HepG2 (cell line): ENCODE data around the gene SLC16A4. TPM values are rescaled to one million over a fixed set of nuclear protein-coding genes. Genes with fewer than 3 reads are reported as not detected.

Experiments
- FOXP1 ChIP-seq, 2 experiments: fragments of 450-650 bp in 1 of 2; IDR thresholded peaks; 2 replicates each; pipeline ENCODE4 v1.6.1; 2017 to 2018; ENCODE audit warnings: antibody characterized with exemption in 1 of 2
- NRL ChIP-seq: sonication (generic); formaldehyde crosslinking; IDR thresholded peaks from 2 replicates; pipeline ENCODE4 v1.5.0; 2020; ENCODE audit warnings: missing genetic modification reagents, mild to moderate bottlenecking, moderate library complexity, borderline replicate concordance
- RNF219 ChIP-seq: sonication (generic); formaldehyde crosslinking; IDR thresholded peaks from 2 replicates; pipeline ENCODE4 v1.5.0; 2020; ENCODE audit warnings: mild to moderate bottlenecking, missing genetic modification reagents
- ZNF329 ChIP-seq: sonication (generic); formaldehyde crosslinking; IDR thresholded peaks from 2 replicates; pipeline ENCODE4 v1.9.0; 2021; ENCODE audit warnings: low read depth, mild to moderate bottlenecking, missing genetic modification reagents
- ZNF331 ChIP-seq: sonication (generic); formaldehyde crosslinking; IDR thresholded peaks from 2 replicates; pipeline ENCODE4 v1.4.0; 2020; ENCODE audit warnings: missing genetic modification reagents
- ZNF513 ChIP-seq: sonication (generic); formaldehyde crosslinking; conservative IDR thresholded peaks from 2 replicates; pipeline ENCODE4 v1.5.0; 2020; ENCODE audit warnings: missing genetic modification reagents
- ZNF589 ChIP-seq: sonication (generic); formaldehyde crosslinking; conservative IDR thresholded peaks from 2 replicates; pipeline ENCODE4 v1.8.0; 2022; ENCODE audit warnings: mild to moderate bottlenecking, moderate library complexity, missing genetic modification reagents
- ZNF703 ChIP-seq: sonication (generic); formaldehyde crosslinking; IDR thresholded peaks from 2 replicates; pipeline ENCODE4 v1.5.1; 2020; ENCODE audit warnings: missing genetic modification reagents, mild to moderate bottlenecking, moderate library complexity, borderline replicate concordance
- ZNF768 ChIP-seq: sonication (generic); formaldehyde crosslinking; IDR thresholded peaks from 2 replicates; pipeline ENCODE4 v1.4.0; 2020; ENCODE audit warnings: missing genetic modification reagents
- ZNF83 ChIP-seq: sonication (generic); formaldehyde crosslinking; IDR thresholded peaks from 2 replicates; pipeline ENCODE4 v1.4.0; 2020; ENCODE audit warnings: missing genetic modification reagents, mild to moderate bottlenecking, borderline replicate concordance
- polyA plus RNA-seq, 8 experiments: library from polyadenylated mRNA; depleted of rRNA in 3 of 8; stranded (reverse) in 7 of 8; unstranded in 1 of 8; fragments of >200 nt; fragmentation: Illumina TruSeq in 4 of 8; extraction: Trizol in 4 of 8; gene quantifications; 2 replicates each; pipeline versions ENCODE4 v1.2.1 to v1.2.3, GENCODE V29; 2011 to 2016; ENCODE audit warnings: low read depth in 4 of 8, missing spikeins in 1 of 8, mixed read lengths in 1 of 8; ENCODE audit not compliant: insufficient read depth in 1 of 8
- total RNA-seq, 5 experiments: library from RNA; depleted of rRNA; stranded (reverse); fragments of >200 nt; fragmentation: Illumina TruSeq; extraction: Trizol; gene quantifications; 2 replicates each; pipeline ENCODE4 v1.2.3, GENCODE V29; 2016; ENCODE audit warnings: low read depth in 1 of 5
- TF ChIP-seq, protein P1 (sequence below): sonication (generic); formaldehyde crosslinking; IDR thresholded peaks from 2 replicates; pipeline ENCODE4 v1.4.0; 2020; ENCODE audit warnings: mild to moderate bottlenecking, missing genetic modification reagents
- TF ChIP-seq, protein P2 (sequence below): sonication (generic); formaldehyde crosslinking; IDR thresholded peaks from 2 replicates; pipeline ENCODE4 v1.5.1; 2020; ENCODE audit warnings: mild to moderate bottlenecking, missing genetic modification reagents

Gene SLC16A4
- total and polyA plus RNA-seq, 2 of the 13 experiments (the other 11 are each of a cell fraction or from before 2014, with no cell fraction given), result 1.1 to 1.5 TPM

GRCh38 chr1:110339407-110340206 is 51.2 kb downstream of the SLC16A4 start (continued):
- TF ChIP-seq NRL (peak; percentile 32; the same call in 1 of the 2 replicates), ZNF703 (CRISPR knock-in tag) (peak; percentile 51; the same call in 1 of the 2 replicates), ZNF329 (CRISPR knock-in tag) (no peak), ZNF768 (CRISPR knock-in tag) (peak; percentile 65; the same call in 1 of the 2 replicates), ZNF589 (CRISPR knock-in tag) (peak; percentile 56; the same call in 1 of the 2 replicates), FOXP1 (IDR thresholded peaks at IDR 0.05) (no peak), FOXP1 (CRISPR knock-in tag; IDR thresholded peaks at IDR 0.05) (0 out of 2 replicates have a peak, but pooled peaks have one; percentile 7), RNF219 (CRISPR knock-in tag) (peak; percentile 55; the same call in 1 of the 2 replicates), ZNF513 (CRISPR knock-in tag) (no peak), ZNF331 (CRISPR knock-in tag) (no peak), ZNF83 (no peak)
- TF ChIP-seq, protein P1, sequence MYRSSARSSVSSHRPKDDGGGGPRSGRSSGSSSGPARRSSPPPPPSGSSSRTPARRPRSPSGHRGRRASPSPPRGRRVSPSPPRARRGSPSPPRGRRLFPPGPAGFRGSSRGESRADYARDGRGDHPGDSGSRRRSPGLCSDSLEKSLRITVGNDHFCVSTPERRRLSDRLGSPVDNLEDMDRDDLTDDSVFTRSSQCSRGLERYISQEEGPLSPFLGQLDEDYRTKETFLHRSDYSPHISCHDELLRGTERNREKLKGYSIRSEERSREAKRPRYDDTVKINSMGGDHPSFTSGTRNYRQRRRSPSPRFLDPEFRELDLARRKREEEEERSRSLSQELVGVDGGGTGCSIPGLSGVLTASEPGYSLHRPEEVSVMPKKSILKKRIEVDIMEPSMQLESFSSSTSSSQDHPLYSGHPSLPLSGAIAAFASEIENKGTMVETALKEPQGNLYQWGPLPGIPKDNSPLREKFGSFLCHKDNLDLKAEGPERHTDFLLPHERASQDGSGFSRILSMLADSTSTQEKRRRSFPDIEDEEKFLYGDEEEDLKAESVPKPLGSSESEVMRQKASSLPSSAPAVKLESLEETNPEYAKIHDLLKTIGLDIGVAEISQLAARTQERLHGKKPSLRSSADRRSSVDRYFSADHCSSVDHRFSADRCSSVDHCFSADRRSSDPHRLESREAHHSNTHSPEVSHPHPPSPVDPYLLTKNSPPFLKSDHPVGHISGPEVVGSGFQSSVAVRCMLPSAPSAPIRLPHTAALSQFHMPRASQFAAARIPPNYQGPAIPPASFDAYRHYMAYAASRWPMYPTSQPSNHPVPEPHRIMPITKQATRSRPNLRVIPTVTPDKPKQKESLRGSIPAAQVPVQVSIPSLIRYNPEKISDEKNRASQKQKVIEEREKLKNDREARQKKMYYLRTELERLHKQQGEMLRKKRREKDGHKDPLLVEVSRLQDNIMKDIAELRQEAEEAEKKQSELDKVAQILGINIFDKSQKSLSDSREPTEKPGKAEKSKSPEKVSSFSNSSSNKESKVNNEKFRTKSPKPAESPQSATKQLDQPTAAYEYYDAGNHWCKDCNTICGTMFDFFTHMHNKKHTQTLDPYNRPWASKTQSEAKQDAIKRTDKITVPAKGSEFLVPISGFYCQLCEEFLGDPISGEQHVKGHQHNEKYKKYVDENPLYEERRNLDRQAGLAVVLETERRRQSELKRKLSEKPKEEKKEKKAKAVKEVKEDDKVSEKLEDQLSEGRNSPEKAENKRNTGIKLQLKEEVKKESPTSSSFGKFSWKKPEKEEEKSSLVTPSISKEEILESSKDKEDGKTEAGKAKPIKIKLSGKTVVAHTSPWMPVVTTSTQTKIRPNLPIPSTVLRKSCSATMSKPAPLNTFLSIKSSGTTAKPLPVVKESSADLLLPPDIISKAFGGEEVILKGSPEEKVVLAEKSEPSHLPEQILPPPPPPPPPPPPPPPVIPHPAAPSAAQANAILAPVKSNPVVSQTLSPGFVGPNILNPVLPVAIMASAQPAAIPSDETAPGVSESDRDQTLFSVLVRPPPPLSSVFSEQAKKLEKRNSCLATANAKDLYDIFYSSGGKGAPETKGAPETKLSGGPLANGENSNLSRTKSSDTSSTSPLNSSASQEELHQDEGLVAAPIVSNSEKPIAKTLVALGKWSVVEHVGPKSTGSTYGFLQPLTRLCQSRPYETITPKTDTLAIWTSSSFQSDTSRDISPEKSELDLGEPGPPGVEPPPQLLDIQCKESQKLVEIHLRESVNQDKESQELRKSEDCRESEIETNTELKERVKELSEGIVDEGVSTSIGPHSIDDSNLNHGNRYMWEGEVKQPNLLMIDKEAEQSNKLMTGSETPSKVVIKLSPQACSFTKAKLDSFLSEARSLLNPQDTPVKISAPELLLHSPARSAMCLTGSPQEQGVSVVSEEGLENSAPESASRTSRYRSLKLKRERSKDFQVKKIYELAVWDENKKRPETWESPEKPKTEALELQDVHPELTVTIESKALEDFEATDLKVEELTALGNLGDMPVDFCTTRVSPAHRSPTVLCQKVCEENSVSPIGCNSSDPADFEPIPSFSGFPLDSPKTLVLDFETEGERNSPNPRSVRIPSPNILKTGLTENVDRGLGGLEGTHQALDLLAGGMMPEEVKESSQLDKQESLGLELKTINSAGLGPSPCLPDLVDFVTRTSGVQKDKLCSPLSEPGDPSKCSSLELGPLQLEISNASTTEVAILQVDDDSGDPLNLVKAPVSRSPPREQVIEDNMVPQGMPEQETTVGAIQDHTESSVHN (CRISPR knock-in tag), result no peak
- TF ChIP-seq, protein P2, sequence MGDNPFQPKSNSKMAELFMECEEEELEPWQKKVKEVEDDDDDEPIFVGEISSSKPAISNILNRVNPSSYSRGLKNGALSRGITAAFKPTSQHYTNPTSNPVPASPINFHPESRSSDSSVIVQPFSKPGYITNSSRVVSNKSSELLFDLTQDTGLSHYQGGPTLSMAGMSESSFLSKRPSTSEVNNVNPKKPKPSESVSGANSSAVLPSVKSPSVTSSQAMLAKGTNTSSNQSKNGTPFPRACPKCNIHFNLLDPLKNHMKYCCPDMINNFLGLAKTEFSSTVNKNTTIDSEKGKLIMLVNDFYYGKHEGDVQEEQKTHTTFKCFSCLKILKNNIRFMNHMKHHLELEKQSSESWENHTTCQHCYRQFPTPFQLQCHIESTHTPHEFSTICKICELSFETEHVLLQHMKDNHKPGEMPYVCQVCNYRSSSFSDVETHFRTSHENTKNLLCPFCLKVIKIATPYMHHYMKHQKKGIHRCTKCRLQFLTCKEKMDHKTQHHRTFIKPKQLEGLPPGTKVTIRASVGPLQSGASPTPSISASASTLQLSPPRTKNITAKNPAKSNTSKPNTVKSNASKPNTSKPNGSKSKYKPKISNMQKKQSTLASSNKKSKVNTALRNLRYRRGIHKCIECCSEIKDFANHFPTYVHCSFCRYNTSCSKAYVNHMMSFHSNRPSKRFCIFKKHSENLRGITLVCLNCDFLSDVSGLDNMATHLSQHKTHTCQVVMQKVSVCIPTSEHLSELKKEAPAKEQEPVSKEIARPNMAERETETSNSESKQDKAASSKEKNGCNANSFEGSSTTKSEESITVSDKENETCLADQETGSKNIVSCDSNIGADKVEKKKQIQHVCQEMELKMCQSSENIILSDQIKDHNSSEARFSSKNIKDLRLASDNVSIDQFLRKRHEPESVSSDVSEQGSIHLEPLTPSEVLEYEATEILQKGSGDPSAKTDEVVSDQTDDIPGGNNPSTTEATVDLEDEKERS (CRISPR knock-in tag), result no peak
